H1 (cell line): ENCODE data around the gene GNL2. TPM values are rescaled to one million over a fixed set of nuclear protein-coding genes. Genes with fewer than 3 reads are reported as not detected.

Source experiments
- CTCF ChIA-PET: fragments of 300-600 bp; sonication (Branson Sonifier 250); formaldehyde crosslinking; loops from one replicate; lab custom pipeline; 2021; ENCODE audit not compliant: partially characterized antibody; lab: Charles Lee
- POLR2A ChIA-PET: fragments of 300-600 bp; sonication (Branson Sonifier 250); formaldehyde crosslinking; loops from one replicate; lab custom pipeline; 2021; ENCODE audit warnings: inconsistent platforms; ENCODE audit not compliant: partially characterized antibody; lab: Charles Lee
- DNase-seq, 2 experiments: peaks; one replicate each; pipeline versions ENCODE4 v3.0.0 to v3.0.0-alpha.2; 2010 to 2022; ENCODE audit warnings: low spot score in 2 of 2, low read depth in 1 of 2, mixed read lengths in 1 of 2
- FAIRE-seq: peaks from 2 replicates; lab custom pipeline; 2011; peaks lifted over from hg19 to GRCh38; lab: Jason Lieb, UNC
- H2AFZ ChIP-seq: 2 replicates; pipeline ENCODE4 v1.8.1; 2012; ENCODE audit warnings: low read length, inconsistent platforms
- H2AK5ac ChIP-seq: 2 replicates; pipeline ENCODE4 v1.6.1; 2013; ENCODE audit warnings: low read depth, low read length
- H2BK120ac ChIP-seq: replicated peaks from 2 replicates; pipeline ENCODE3; 2013; ENCODE audit warnings: low read depth, low read length, inconsistent platforms
- H2BK12ac ChIP-seq: 2 replicates; pipeline ENCODE4 v1.6.1; 2013; ENCODE audit warnings: low read depth, low read length
- H2BK15ac ChIP-seq: 2 replicates; pipeline ENCODE4 v1.6.1; 2013; ENCODE audit warnings: low read length
- H2BK20ac ChIP-seq: 2 replicates; pipeline ENCODE4 v1.6.1; 2013; ENCODE audit warnings: low read length
- H2BK5ac ChIP-seq: 2 replicates; pipeline ENCODE4 v1.6.1; 2013; ENCODE audit warnings: low read depth, low read length
- H3K14ac ChIP-seq: 2 replicates; pipeline ENCODE4 v1.6.1; 2013; ENCODE audit warnings: inconsistent platforms; ENCODE audit not compliant: insufficient read length
- H3K18ac ChIP-seq: 2 replicates; pipeline ENCODE4 v1.6.1; 2013; ENCODE audit warnings: low read length; ENCODE audit errors: extremely low read depth
- H3K23ac ChIP-seq: 2 replicates; pipeline ENCODE4 v1.6.1; 2013; ENCODE audit warnings: inconsistent platforms; ENCODE audit not compliant: insufficient read length
- H3K23me2 ChIP-seq: 2 replicates; pipeline ENCODE4 v1.6.1; 2013; ENCODE audit warnings: low read depth, low read length
- H3K27ac ChIP-seq: 2 replicates; pipeline ENCODE4 v1.6.1; 2011; ENCODE audit warnings: low read depth, low read length, inconsistent platforms
- H3K27me3 ChIP-seq, 4 experiments: replicated peaks in 1 of 4; 1 replicate in 1 of 4; 2 replicates in 3 of 4; pipeline versions ENCODE4 v1.6.1 to v1.8.1; 2011 to 2013; ENCODE audit warnings: low read length in 3 of 4, mild to moderate bottlenecking in 3 of 4, inconsistent platforms in 2 of 4, mixed read lengths in 2 of 4, moderate library complexity in 1 of 4; ENCODE audit not compliant: control insufficient read depth in 3 of 4, insufficient read depth in 3 of 4; ENCODE audit errors: extremely low read depth in 1 of 4
- H3K36me3 ChIP-seq, 4 experiments: 2 replicates each; pipeline versions ENCODE4 v1.6.1 to v1.8.1; 2011 to 2013; ENCODE audit warnings: mild to moderate bottlenecking in 4 of 4, low read length in 3 of 4, moderate library complexity in 2 of 4, control low read depth in 1 of 4, inconsistent platforms in 1 of 4; ENCODE audit not compliant: insufficient read depth in 4 of 4, control insufficient read depth in 2 of 4
- H3K4ac ChIP-seq: replicated peaks from 2 replicates; pipeline ENCODE3; 2013; ENCODE audit warnings: low read length, low read depth, mixed read lengths, inconsistent platforms; ENCODE audit not compliant: insufficient read length
- H3K4me1 ChIP-seq, 4 experiments: replicated peaks in 1 of 4; 1 replicate in 1 of 4; 2 replicates in 3 of 4; pipeline versions ENCODE4 v1.6.1 to v1.8.1; 2011 to 2013; ENCODE audit warnings: low read length in 3 of 4, inconsistent platforms in 2 of 4, mixed read lengths in 1 of 4; ENCODE audit not compliant: insufficient read depth in 4 of 4, control insufficient read depth in 3 of 4
- H3K4me2 ChIP-seq, 2 experiments: 2 replicates each; pipeline versions ENCODE4 v1.6.1 to v1.8.1; 2011 to 2013; ENCODE audit warnings: low read depth in 2 of 2, low read length in 2 of 2, control low read depth in 1 of 2, inconsistent platforms in 1 of 2, mild to moderate bottlenecking in 1 of 2; ENCODE audit not compliant: insufficient read depth in 1 of 2
- H3K4me3 ChIP-seq, 4 experiments: fragments of 200-600, 300-600 bp in 1 of 4; sonication (generic), shearing (Covaris generic), sonication (Bioruptor Twin) in 1 of 4; 2 replicates each; pipeline versions ENCODE4 v1.5.1 to v1.8.1; 2011 to 2016; ENCODE audit warnings: low read length in 4 of 4, low read depth in 3 of 4, control low read depth in 2 of 4, inconsistent platforms in 2 of 4, mild to moderate bottlenecking in 2 of 4, mixed read lengths in 1 of 4, moderate library complexity in 1 of 4; ENCODE audit not compliant: insufficient read depth in 2 of 4; ENCODE audit errors: extremely low read depth in 1 of 4
- H3K56ac ChIP-seq: replicated peaks from 2 replicates; pipeline ENCODE3; 2013; ENCODE audit warnings: low read depth, mild to moderate bottlenecking, mixed read lengths, low read length, inconsistent platforms; ENCODE audit not compliant: insufficient read length
- H3K79me1 ChIP-seq: 2 replicates; pipeline ENCODE4 v1.6.1; 2013; ENCODE audit warnings: low read depth, low read length, control low read depth
- H3K79me2 ChIP-seq, 2 experiments: 2 replicates each; pipeline versions ENCODE4 v1.6.1 to v1.8.1; 2012 to 2013; ENCODE audit warnings: low read length in 2 of 2, mild to moderate bottlenecking in 2 of 2, inconsistent platforms in 1 of 2; ENCODE audit not compliant: insufficient read depth in 2 of 2, control insufficient read depth in 1 of 2
- H3K9ac ChIP-seq, 4 experiments: replicated peaks in 1 of 4; 1 replicate in 1 of 4; 2 replicates in 3 of 4; pipeline versions ENCODE4 v1.6.1 to v1.8.1; 2011 to 2013; ENCODE audit warnings: low read depth in 3 of 4, low read length in 3 of 4, control low read depth in 2 of 4, mild to moderate bottlenecking in 2 of 4, moderate library complexity in 2 of 4, inconsistent platforms in 1 of 4; ENCODE audit errors: extremely low read depth in 1 of 4
- H3K9me3 ChIP-seq, 2 experiments: 2 replicates each; pipeline versions ENCODE4 v1.6.1 to v1.8.1; 2012 to 2013; ENCODE audit warnings: mild to moderate bottlenecking in 2 of 2, moderate library complexity in 2 of 2, control low read depth in 1 of 2, inconsistent platforms in 1 of 2, low read depth in 1 of 2, low read length in 1 of 2, mixed read lengths in 1 of 2; ENCODE audit not compliant: insufficient read depth in 2 of 2
- H4K20me1 ChIP-seq, 2 experiments: replicated peaks in 1 of 2; 2 replicates each; pipeline versions ENCODE3 to v1.8.1; 2011 to 2013; ENCODE audit warnings: inconsistent platforms in 2 of 2, low read length in 2 of 2, mild to moderate bottlenecking in 1 of 2; ENCODE audit not compliant: insufficient read depth in 2 of 2, control insufficient read depth in 1 of 2
- H4K5ac ChIP-seq: 2 replicates; pipeline ENCODE4 v1.6.1; 2013; ENCODE audit warnings: low read length, low read depth, mixed read lengths, inconsistent platforms; ENCODE audit not compliant: insufficient read length
- H4K8ac ChIP-seq: 2 replicates; pipeline ENCODE4 v1.8.0; 2013; ENCODE audit warnings: mild to moderate bottlenecking, moderate library complexity, low read length, inconsistent platforms; ENCODE audit not compliant: insufficient read depth; ENCODE audit errors: extremely low read depth
- H4K91ac ChIP-seq: replicated peaks from 2 replicates; pipeline ENCODE3; 2013; ENCODE audit warnings: low read length, mixed read lengths, inconsistent platforms; ENCODE audit not compliant: insufficient read length
- CEBPB ChIP-seq: IDR thresholded peaks from 2 replicates; pipeline ENCODE4 v1.6.1; 2012; ENCODE audit warnings: low read depth, low read length
- CHD1 ChIP-seq: IDR thresholded peaks from 2 replicates; pipeline ENCODE4 v1.6.1; 2012; ENCODE audit warnings: low read depth, low read length, improper control_type of control experiment
- NRF1 ChIP-seq: IDR thresholded peaks from 2 replicates; pipeline ENCODE4 v1.6.1; 2011; ENCODE audit warnings: mild to moderate bottlenecking, low read depth, low read length, improper control_type of control experiment
- PHF8 ChIP-seq: fragments of 200-600 bp; sonication (generic); conservative IDR thresholded peaks from 2 replicates; pipeline ENCODE4 v1.7.1; 2012; ENCODE audit warnings: low read depth, mild to moderate bottlenecking, inconsistent platforms, low read length, moderate library complexity
- TAF7 ChIP-seq: optimal IDR thresholded peaks from 2 replicates; pipeline ENCODE3; 2011; ENCODE audit warnings: low read depth, mild to moderate bottlenecking, inconsistent platforms, low read length, moderate library complexity, borderline replicate concordance
- WGBS, 2 experiments: shearing (Covaris generic) in 1 of 2; methylation state at CpG; one replicate each; pipeline versions ENCODE4 v1.1.6 to v1.1.7; 2013 to 2015; ENCODE audit warnings: low lambda C conversion rate in 2 of 2, mixed read lengths in 2 of 2, inconsistent platforms in 1 of 2, low coverage in 1 of 2, missing lambda C conversion rate in 1 of 2; ENCODE audit not compliant: insufficient replicate concordance in 2 of 2, insufficient coverage in 1 of 2, insufficient read length in 1 of 2; ENCODE audit errors: extremely low coverage in 1 of 2, missing lambda C conversion rate in 1 of 2; 5-methylcytosine and 5-hydroxymethylcytosine counted together
- polyA plus RNA-seq, 7 experiments: library from polyadenylated mRNA; depleted of rRNA in 3 of 7; stranded (reverse) in 5 of 7; unstranded in 2 of 7; fragments of >200 nt in 5 of 7; fragments of 200-250 nt in 2 of 7; gene quantifications; 1 replicate in 5 of 7; 2 replicates in 1 of 7; 4 replicates in 1 of 7; pipeline versions ENCODE4 v1.2.1 to v1.2.3, GENCODE V29; 2011 to 2013; ENCODE audit warnings: missing spikeins in 2 of 7, mixed read lengths in 2 of 7
- total RNA-seq: library from RNA; stranded (reverse); fragmentation: NEBNext Ultra II Directional; extraction: Animal tissue kit (Norgen Biotek cat#: 25700); gene quantifications from 2 replicates; pipeline ENCODE4 v1.2.1, GENCODE V29; 2021
- TF ChIP-seq, protein P1 (sequence below): IDR thresholded peaks from 2 replicates; pipeline ENCODE4 v1.6.1; 2012; ENCODE audit warnings: inconsistent platforms
- TF ChIP-seq, protein P2 (sequence below): IDR thresholded peaks from 2 replicates; pipeline ENCODE4 v1.6.1; 2011; ENCODE audit warnings: low read length, improper control_type of control experiment

Gene GNL2
- total and polyA plus RNA-seq, 2 of the 8 experiments (the other 6 are each of a cell fraction or from before 2014, with no cell fraction given): 22.2 to 88.3 TPM

DNA sequence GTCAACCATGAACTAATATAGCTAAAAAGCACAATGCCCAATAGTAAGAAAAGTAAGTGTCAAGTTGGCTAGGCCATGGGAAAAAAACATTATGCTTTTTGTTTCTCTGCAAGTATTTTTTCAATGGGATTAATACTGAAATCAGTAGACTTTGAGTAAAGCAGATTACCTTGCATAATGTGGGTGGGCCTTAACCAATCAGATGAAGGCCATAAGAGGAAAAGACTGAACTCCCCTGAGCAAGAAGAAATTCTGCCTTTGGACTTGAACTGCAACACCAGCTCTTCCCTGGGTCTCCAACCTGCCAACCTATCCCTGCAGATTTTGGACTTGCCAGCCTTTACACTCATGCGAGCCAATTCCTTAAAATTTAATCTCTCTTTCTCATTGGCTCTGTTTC is 45.3 kb upstream of the GNL2 start:
- POLR2A ChIA-PET: no interaction called here
- no peaks in the 10 kb centered on the region for H3K79me2 ChIP-seq
- H3K23ac ChIP-seq: no peak overlapping the region
- no peak for DNase-seq
- CTCF ChIA-PET: interaction anchor here (1.1 kb wide), 1 partner anchor 38 kb away, joined by 4 read pairs; no protein-coding TSS in a partner anchor
- no peaks in the 10 kb centered on the region for H3K4me1 ChIP-seq
- H3K18ac ChIP-seq: no peak overlapping the region
- H3K9ac ChIP-seq: no peak overlapping the region
- H3K4me2 ChIP-seq: no peak overlapping the region
- no peak overlapping the region for H2BK12ac ChIP-seq
- TF ChIP-seq, protein P1, sequence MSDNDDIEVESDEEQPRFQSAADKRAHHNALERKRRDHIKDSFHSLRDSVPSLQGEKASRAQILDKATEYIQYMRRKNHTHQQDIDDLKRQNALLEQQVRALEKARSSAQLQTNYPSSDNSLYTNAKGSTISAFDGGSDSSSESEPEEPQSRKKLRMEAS: no peak
- TF ChIP-seq, protein P2, sequence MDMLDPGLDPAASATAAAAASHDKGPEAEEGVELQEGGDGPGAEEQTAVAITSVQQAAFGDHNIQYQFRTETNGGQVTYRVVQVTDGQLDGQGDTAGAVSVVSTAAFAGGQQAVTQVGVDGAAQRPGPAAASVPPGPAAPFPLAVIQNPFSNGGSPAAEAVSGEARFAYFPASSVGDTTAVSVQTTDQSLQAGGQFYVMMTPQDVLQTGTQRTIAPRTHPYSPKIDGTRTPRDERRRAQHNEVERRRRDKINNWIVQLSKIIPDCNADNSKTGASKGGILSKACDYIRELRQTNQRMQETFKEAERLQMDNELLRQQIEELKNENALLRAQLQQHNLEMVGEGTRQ: no peak
- no peak for TF ChIP-seq PHF8
- no peak for TF ChIP-seq TAF7
- TF ChIP-seq NRF1: no peak
- no peak for TF ChIP-seq CEBPB
- no peak for TF ChIP-seq CHD1
- H4K5ac ChIP-seq: no peak overlapping the region
- 89% methylated on average over 1 of the region's 1 CpG; no CpG with 5 or more reads in 1 of the 2 experiments for WGBS, 2 experiments
- H3K27ac ChIP-seq: no peak overlapping the region
- no peak overlapping the region for H2BK15ac ChIP-seq
- no peaks in the 10 kb centered on the region for H3K36me3 ChIP-seq
- H3K4me3 ChIP-seq: no peak overlapping the region
- H3K14ac ChIP-seq: no peak overlapping the region
- no peaks in the 10 kb centered on the region; a peak in 1 of 4 replicates for H3K9me3 ChIP-seq
- H3K23me2 ChIP-seq: peaks cover 3% of the 10 kb centered on the region; the same call in 1 of the 2 replicates
- no peak overlapping the region for H2BK120ac ChIP-seq
- H2BK5ac ChIP-seq: no peak overlapping the region
- H4K20me1 ChIP-seq: peaks cover 0 to 2% of the 10 kb centered on the region in 2 experiments
- FAIRE-seq: no peak
- H3K56ac ChIP-seq: no peak overlapping the region
- H2AFZ ChIP-seq: no peak overlapping the region
- H3K4ac ChIP-seq: no peak overlapping the region
- no peaks in the 10 kb centered on the region for H3K79me1 ChIP-seq
- H4K8ac ChIP-seq: no peak overlapping the region
- H2AK5ac ChIP-seq: no peak overlapping the region
- H2BK20ac ChIP-seq: no peak overlapping the region
- H4K91ac ChIP-seq: no peak overlapping the region
- H3K27me3 ChIP-seq: peaks cover 6 to 60% (median 41%) of the 10 kb centered on the region in 4 experiments
